HG03460 (cell line): Measurements from ENCODE around the gene ZNF500.

Source experiments
- ATAC-seq: cut with Tn5 transposase; IDR thresholded peaks from one replicate; pipeline ENCODE4 v1.9.1; 2021; ENCODE audit not compliant: unreplicated experiment

The ZNF500 gene

GRCh38 chr16:4775005-4775404, 8.0 kb upstream of the ZNF500 start:
- ATAC-seq, result no peak

DNA sequence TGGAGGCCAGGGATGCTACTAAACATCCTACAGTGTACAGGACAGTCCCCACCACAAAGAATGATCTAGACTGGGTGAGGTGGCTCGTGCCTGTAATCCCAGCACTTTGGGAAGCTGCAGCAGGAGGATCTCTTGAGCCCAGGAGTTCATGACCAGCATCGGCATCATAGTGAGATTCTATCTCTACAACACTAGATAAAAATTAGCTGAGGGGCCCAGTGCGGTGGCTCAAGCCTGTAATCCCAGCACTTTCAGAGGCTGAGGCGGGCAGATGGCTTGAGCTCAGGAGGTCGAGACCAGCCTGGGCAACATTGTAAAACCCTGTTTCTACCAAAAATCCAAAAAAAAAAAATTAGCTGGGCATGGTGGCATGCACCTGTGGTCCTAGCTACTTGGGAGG, 5.4 kb upstream of the ZNF500 start:
- ATAC-seq, result no peak

DNA sequence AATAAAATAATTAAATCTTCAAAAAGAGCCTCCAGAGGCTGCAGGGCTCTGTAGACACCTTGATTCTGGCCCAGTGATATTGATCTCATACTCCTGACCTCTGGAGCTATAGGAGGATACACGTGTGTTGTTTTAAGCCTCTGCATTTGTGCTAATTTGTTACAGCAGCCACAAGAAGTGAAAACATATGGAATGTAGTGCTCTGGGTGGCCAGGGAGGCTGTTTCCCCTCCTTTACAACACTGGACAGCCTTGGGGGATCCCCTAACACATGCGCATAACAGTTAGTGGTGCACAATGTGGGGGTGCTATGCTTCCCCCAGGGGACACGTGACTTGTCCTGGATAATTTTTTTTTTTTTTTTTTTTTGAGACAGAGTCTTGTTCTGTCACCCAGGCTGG, 4.7 kb upstream of the ZNF500 start:
- ATAC-seq, result no peak

DNA sequence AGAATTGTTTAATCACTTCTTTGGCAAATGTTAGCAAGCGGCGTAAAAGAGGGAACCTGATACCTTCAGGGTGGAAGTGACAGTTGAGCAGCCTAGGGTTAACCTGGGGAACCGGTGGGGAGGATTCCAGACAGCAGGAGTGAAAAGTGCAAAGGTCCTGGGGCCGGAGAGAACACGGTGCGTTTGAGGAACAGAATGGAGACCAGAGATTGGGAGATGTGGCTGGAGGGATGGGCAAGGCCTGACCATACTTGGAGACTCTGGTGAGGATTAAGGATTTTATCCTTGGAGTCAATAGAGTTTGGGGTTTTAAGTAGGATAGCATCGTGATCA, 2.3 kb upstream of the ZNF500 start:
- no peak for ATAC-seq

GRCh38 chr16:4768549-4769305, 1.8 kb upstream of the ZNF500 start:
- peak; percentile 60 for ATAC-seq

GRCh38 chr16:4767872-4768548, 1.0 kb upstream of the ZNF500 start:
- ATAC-seq, result no peak

- ATAC-seq, result no peak
Measured at GRCh38 chr16:4765511-4766474, 1.2 kb downstream of the ZNF500 start.

GRCh38 chr16:4763791-4764190, 3.2 kb downstream of the ZNF500 start:
- no peak for ATAC-seq

- no peak for ATAC-seq
Measured at GRCh38 chr16:4762205-4762604, 4.8 kb downstream of the ZNF500 start.

GRCh38 chr16:4760221-4760910, 6.6 kb downstream of the ZNF500 start:
- ATAC-seq, result no peak

GRCh38 chr16:4755687-4756086, 11.3 kb downstream of the ZNF500 start:
- no peak for ATAC-seq

DNA sequence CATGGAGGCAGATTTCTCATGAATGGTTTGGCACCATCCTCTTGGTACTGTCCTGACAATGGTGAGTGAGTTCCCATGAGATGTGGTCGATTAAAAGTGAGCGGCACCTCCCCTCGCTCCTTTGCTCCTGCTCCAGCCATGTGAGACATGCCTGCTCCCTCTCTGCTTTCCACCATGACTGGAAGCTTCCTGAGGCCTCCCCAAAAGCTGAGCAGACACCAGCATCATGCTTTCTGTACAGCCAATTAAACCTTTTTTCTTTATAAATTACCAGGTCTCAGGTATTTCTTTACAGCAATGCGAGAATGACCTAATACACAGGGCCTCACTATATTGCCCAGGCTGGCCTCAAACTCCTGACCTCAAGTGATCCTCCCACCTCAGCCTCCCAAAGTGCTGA, 12.1 kb downstream of the ZNF500 start:
- ATAC-seq, result no peak

GRCh38 chr16:4753227-4753626, 13.7 kb downstream of the ZNF500 start:
- ATAC-seq, result no peak

GRCh38 chr16:4752351-4753100, 14.4 kb downstream of the ZNF500 start:
- no peak for ATAC-seq

GRCh38 chr16:4750896-4751295, 16.1 kb downstream of the ZNF500 start:
- ATAC-seq, result no peak

GRCh38 chr16:4749700-4750257, 17.2 kb downstream of the ZNF500 start:
- no peak for ATAC-seq

DNA sequence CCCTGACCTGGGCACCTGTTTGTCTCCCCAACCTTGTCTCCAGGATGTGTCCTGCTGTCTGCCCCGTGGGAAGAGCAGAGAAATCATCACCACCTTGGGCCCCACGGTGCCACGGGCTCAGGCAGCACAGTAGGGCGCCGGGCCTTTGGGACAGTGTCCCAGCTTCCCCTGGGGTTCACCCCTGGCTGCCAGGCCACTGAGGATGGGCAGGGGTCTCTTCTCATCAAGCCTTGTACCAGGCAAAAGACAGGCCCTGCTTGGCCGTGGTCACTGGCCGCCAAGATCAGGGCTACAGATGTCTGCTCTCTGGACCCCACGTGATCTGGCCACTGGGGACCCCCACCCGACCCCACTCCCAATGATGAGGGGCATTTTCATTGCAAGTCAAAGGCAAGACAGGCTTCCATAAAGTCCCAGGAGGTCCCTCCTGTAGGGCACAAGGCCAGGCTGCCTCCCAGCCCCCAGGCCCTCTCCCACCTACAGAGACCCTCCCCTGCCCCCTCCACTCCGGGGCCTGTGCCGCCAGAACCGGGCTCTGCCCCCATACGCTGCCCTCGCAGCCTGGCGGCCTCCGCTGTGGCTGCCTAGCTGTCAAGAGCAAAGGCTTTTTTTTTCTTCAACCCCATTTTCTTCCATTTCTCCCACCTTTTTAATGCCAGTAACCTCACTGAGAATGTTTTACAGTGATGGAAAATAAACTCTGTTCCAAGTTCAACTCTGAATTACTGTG, 18.1 kb downstream of the ZNF500 start:
- no peak for ATAC-seq

GRCh38 chr16:4747906-4748681, 18.9 kb downstream of the ZNF500 start:
- no peak for ATAC-seq
